C4-2B (cell line): ENCODE measurements around the gene BCKDHA.
A peak's percentile ranks its signal among the peaks of the same experiment; 100 is the strongest.

Experiments used
- H3K27ac ChIP-seq: fragments of 450-650 bp; 2 replicates; pipeline ENCODE4 v1.5.1; 2017
- ZFX ChIP-seq: fragments of 450-650 bp; IDR thresholded peaks from 2 replicates; pipeline ENCODE4 v1.6.1; 2017
- TF ChIP-seq, protein P1 (sequence below): fragments of 450-650 bp; conservative IDR thresholded peaks from 2 replicates; pipeline ENCODE4 v1.5.1; 2017; ENCODE audit warnings: mild to moderate bottlenecking

Gene BCKDHA

DNA sequence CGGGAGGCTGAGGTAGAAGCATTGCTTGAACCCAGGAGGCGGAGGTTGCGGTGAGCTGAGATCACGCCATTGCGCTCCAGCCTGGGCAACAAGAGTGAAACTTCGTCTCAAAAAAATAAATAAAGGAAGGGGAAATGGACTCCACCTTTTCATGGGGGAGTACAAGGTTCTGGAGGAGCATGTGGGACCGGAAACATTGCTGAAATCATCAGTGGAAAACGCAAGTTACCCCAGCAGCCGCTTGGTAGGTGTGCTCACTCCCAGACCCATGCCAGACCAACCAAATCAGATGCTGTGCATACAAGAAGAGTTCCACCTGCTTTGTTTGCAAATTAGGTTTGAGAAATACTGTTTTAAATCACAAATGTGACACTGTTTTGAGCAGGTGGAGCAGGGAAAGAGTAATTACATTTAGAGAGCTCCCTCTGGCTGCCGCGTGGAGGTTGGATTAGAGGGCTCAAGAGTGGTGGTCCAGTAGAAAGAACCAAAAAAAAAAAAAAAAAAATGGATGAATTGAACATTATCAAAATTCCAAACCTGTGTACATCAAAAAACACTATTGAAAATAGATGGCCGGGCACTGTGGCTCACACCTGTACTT, 50.2 kb downstream of the BCKDHA start:
- no peak overlapping the region for H3K27ac ChIP-seq
- TF ChIP-seq, protein P1, sequence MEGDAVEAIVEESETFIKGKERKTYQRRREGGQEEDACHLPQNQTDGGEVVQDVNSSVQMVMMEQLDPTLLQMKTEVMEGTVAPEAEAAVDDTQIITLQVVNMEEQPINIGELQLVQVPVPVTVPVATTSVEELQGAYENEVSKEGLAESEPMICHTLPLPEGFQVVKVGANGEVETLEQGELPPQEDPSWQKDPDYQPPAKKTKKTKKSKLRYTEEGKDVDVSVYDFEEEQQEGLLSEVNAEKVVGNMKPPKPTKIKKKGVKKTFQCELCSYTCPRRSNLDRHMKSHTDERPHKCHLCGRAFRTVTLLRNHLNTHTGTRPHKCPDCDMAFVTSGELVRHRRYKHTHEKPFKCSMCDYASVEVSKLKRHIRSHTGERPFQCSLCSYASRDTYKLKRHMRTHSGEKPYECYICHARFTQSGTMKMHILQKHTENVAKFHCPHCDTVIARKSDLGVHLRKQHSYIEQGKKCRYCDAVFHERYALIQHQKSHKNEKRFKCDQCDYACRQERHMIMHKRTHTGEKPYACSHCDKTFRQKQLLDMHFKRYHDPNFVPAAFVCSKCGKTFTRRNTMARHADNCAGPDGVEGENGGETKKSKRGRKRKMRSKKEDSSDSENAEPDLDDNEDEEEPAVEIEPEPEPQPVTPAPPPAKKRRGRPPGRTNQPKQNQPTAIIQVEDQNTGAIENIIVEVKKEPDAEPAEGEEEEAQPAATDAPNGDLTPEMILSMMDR, result no peak
- TF ChIP-seq ZFX, result no peak

DNA sequence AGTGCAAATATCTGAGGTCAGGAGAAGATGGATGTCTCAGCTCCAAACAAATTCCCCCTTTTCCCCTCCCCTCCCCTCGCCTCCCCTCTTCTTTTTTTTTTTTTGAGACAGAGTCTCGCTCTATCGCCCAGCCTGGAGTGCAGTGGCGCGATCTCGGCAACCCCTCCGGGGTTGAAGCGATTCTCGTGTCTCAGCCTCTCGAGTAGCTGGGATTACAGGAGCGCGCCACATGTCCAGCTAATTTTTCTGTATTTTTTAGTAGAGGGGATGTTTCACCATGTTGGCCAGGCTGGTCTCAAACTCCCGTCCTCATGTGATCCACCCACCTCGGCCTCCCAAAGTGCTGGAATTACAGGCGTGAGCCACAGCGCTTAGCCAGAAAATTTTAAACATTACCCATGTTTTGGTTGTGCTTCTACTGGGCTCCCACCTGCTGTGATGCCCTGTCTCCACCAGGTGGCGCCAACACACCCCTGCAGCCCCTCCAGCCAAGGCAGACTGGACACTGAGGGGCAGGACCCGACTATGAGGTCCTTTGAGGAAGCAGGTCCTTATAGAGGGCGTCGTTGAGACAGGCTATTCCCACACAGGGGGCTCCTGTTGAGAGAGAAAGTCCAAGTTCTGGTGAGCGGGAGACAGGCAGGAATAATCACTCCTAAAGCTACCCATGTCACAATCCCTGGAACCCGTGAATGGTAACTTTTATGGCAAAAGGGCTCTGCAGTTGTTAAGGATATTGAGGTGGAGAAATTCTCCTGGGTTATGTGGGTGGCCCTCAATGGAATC, 51.7 kb downstream of the BCKDHA start:
- TF ChIP-seq ZFX, result no peak
- TF ChIP-seq, protein P1, result peak; percentile 84
- no peak overlapping the region for H3K27ac ChIP-seq

DNA sequence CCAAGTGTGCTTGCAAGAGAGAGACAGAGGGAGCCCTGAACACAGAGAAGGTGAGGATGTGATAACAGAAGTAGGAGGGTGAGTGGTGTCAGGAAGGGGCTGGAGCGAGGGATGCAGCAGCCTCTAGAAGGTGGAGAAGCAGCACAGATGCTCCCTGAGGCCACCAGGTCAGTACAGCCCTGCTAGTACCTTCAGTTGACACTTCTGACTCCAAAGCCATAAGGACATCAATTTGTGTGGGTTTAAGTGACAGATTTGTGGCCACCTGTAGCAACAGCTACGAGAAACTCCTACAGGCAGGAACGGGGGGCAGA, 52.2 kb downstream of the BCKDHA start:
- no peak overlapping the region for H3K27ac ChIP-seq
- no peak for TF ChIP-seq ZFX
- TF ChIP-seq, protein P1, result no peak

DNA sequence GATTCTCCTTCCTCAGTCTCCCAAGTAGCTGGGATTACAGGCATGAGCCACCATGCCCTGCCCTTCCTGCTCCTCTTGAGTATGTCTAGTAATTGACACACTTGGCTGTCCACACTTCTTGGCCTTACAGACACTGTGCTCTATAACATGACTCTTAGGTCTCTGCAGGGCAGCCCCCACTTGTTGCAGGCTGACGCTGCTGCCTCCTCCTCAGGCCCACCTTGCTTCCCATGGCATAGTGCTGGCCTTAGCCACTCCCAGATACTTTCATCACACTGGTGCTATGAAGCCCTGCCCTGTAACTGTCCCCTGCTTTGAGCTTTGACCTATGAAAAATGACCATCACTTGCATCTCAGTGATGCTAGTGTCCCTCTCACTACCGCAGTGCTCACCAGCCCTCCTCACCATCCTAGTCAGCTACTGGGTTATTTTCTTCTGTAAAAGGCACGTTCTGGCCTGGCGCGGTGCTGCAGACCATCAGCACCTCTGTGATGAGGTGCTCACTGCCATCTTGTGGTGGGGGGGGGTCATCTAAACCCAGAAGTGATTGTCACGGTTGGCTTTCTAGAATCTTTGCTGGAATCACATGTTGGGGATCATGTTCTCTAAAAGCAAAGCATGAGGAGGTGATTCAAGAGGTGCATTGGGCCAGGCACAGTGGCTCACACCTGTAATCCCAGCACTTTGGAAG, 55.1 kb downstream of the BCKDHA start:
- H3K27ac ChIP-seq, result no peak overlapping the region
- TF ChIP-seq, protein P1, result no peak
- TF ChIP-seq ZFX, result no peak

DNA sequence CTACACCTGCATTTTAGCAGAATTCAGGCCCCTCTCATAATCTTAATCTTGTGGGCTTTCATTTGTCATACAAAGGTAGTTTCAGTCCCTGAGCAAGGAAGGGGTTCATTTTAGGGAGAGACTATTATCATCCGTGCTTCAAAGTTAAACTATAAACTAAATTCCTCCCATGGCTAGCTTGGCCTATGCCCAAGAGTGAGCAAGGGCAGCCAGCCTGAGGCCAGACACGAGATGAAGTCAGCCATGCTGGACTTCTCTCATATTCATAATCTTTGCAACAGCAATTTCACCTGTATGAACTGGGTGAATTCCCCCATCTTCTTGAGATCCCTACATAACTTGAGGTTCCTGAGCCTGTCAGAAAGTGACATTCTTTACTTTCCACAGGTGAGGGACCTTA, 58.3 kb downstream of the BCKDHA start:
- peak overlapping the region; percentile 36; the same call in 1 of the 2 replicates for H3K27ac ChIP-seq
- TF ChIP-seq, protein P1, result no peak
- no peak for TF ChIP-seq ZFX

DNA sequence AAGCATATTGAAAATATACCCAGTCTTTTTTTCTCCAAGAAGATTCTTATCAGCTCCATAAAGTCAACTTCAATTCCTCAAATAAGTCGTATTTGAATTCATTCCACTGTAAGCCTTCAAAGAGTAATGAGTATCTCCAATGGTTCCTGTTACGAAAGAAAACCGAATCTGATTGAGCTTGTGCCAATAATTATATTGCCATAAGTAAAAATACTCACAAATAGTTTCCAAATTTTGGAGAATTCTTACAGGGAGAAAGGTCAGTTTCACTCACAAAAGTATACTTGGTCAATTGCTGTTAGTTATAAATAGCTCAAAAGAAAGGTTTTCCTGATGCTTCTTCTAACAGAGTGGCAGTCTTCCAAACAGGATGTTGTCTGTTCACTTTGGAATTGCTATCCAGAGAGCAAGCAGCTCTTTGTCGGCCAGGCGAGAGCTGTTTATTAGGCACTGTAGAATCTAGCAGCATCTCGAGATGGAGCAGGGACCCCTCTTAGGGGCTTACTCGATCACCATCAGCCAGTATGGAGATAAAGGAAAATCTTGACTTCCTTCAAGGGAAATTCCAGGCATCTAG, 58.8 kb downstream of the BCKDHA start:
- H3K27ac ChIP-seq, result peak overlapping the region; percentile 36; the same call in 1 of the 2 replicates
- TF ChIP-seq, protein P1, result no peak
- no peak for TF ChIP-seq ZFX

DNA sequence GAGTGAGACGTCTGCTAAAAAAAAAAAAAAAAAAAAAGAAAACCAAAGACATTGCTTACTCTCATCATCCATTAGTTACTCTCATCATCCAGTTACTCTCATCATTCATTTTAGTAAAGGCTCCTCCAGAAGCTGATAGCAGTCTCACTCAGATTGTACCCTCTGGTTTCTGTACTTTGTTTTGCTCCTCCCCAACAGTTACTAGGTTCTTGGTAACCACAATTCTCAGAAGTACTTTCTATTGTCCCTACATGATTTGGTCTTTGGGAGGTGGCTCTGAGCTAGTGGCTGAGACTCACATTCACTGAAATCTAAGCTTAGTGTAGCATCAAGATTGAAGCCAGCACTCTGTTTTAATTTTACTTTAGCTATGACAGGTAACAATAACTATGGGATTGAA, 59.6 kb downstream of the BCKDHA start:
- TF ChIP-seq, protein P1, result no peak
- no peak for TF ChIP-seq ZFX
- peak overlapping the region; percentile 16; the same call in 1 of the 2 replicates for H3K27ac ChIP-seq
